GM19463 (cell line): ENCODE results near the gene OR10G7.
"Not testable (repeated sequence)": the region's sequence is repeated elsewhere in the genome, so short reads cannot be mapped to it uniquely, and the experiment has no call there.

Experiments
- ATAC-seq: cut with Tn5 transposase; IDR thresholded peaks from one replicate; pipeline ENCODE4 v1.9.1; 2021; ENCODE audit warnings: mild to moderate bottlenecking, moderate library complexity; ENCODE audit not compliant: unreplicated experiment

OR10G7 gene

GRCh38 chr11:124043420-124043819, 2.3 kb upstream of the OR10G7 start:
- no peak for ATAC-seq

- ATAC-seq: no peak
Measured at GRCh38 chr11:124039557-124039956, 1.6 kb downstream of the OR10G7 start.

- no peak for ATAC-seq
Measured at GRCh38 chr11:124036666-124037065, 4.5 kb downstream of the OR10G7 start.

GRCh38 chr11:124026498-124026897, 14.6 kb downstream of the OR10G7 start, which contains the start of gene OR10G8:
Gene OR10G8, plus strand, starts transcription at chr11:124026798. Its CDS starts 2,825 bp downstream, at chr11:124029623.
- no peak for ATAC-seq

- ATAC-seq: not testable (repeated sequence)
Measured at GRCh38 chr11:124015837-124016236, 25.3 kb downstream of the OR10G7 start.

GRCh38 chr11:124012697-124013096, 28.4 kb downstream of the OR10G7 start, which contains the start of gene OR10G4:
Gene OR10G4, plus strand, starts transcription at chr11:124012997. Its CDS starts 2,578 bp downstream, at chr11:124015575.
- no peak for ATAC-seq

GRCh38 chr11:123995119-123995518, 46.0 kb downstream of the OR10G7 start, which contains the start of gene OR10G6:
Gene OR10G6, minus strand, starts transcription at chr11:123995161. Its CDS starts 0 bp downstream, at chr11:123995161.
- no peak for ATAC-seq
